Renal cortex interstitium (tissue), 11 donors: ENCODE data around the gene CHST3. TPM values are rescaled to one million over a fixed set of nuclear protein-coding genes. Genes with fewer than 3 reads are reported as not detected.

Experiments
- DNase-seq, 11 donors: peaks; one replicate each; pipeline ENCODE4 v3.0.0-alpha.2; 2013; ENCODE audit warnings: low read depth in 9 of 11, low spot score in 4 of 11; ENCODE audit errors: extremely low read depth in 1 of 11
- polyA plus RNA-seq, 3 donors: library from polyadenylated mRNA; unstranded; fragments of 120-200 nt; gene quantifications; one replicate each; pipeline ENCODE4 v1.2.1, GENCODE V29; 2013; ENCODE audit not compliant: insufficient read length in 3 of 3

CHST3 gene
- polyA plus RNA-seq, 3 donors = 14.1 to 19.4 (median 16.2) TPM

GRCh38 chr10:72035252-72035887 lies 71.2 kb downstream of the CHST3 start:
- DNase-seq = no peak

- no peak for DNase-seq
Measured at GRCh38 chr10:72037266-72037665, 73.1 kb downstream of the CHST3 start.

GRCh38 chr10:72037811-72038210 lies 73.6 kb downstream of the CHST3 start:
- DNase-seq = no peak

GRCh38 chr10:72038458-72039001 lies 74.3 kb downstream of the CHST3 start:
- DNase-seq = no peak

- no peak for DNase-seq
Measured at GRCh38 chr10:72039377-72039776, 75.2 kb downstream of the CHST3 start.

- no peak for DNase-seq
Measured at GRCh38 chr10:72041491-72041890, 77.3 kb downstream of the CHST3 start.

GRCh38 chr10:72043016-72043834 lies 79.0 kb downstream of the CHST3 start:
- DNase-seq = no peak

- DNase-seq = no peak
Measured at GRCh38 chr10:72044417-72045041, 80.3 kb downstream of the CHST3 start.

- DNase-seq = no peak
Measured at GRCh38 chr10:72045586-72045985, 81.4 kb downstream of the CHST3 start.

- DNase-seq = peak; percentile 86 to 97 (median 92)
Measured at GRCh38 chr10:72048450-72049124, 84.4 kb downstream of the CHST3 start.

GRCh38 chr10:72049472-72049871 lies 85.3 kb downstream of the CHST3 start:
- DNase-seq = no peak

- DNase-seq = no peak
Measured at GRCh38 chr10:72049969-72050781, 86.0 kb downstream of the CHST3 start.

GRCh38 chr10:72050873-72051272 lies 86.7 kb downstream of the CHST3 start:
- DNase-seq = no peak

- no peak for DNase-seq
Measured at GRCh38 chr10:72053690-72054089, 89.5 kb downstream of the CHST3 start.

GRCh38 chr10:72056113-72056512 lies 91.9 kb downstream of the CHST3 start:
- no peak for DNase-seq

- DNase-seq = no peak
Measured at GRCh38 chr10:72056932-72057751, 92.9 kb downstream of the CHST3 start.

GRCh38 chr10:72058347-72058898 lies 94.2 kb downstream of the CHST3 start:
- DNase-seq = no peak
